GM12892 (cell line): ENCODE data around the gene NLRP13.

ENCODE experiments used
- POLR2A ChIP-seq: IDR thresholded peaks from 2 replicates; pipeline ENCODE4 v1.6.1; 2011; ENCODE audit warnings: low read depth, low read length, control low read depth
- POLR2AphosphoS5 ChIP-seq: IDR thresholded peaks from 2 replicates; pipeline ENCODE4 v1.6.1; 2011; ENCODE audit warnings: low read depth, low read length, control low read depth

DNA sequence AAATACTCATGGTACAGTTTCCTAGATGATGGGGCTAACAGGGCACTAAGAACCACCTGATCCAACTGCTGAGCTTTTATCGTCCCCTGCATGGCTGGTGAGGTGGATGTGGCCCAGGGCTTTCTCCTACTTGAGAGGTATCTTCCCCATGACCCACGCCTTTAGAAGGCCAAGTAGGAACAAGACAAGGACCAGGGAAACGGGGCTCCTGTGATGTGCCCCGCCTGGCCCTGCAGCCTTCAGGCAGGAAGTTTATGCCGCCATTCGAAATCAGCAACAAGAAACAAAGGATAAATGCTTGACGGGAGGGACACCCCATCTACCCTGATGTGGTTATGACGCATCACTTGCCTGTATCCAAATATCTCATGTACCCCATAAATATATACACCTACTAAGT is 4.1 kb downstream of the NLRP13 start:
- TF ChIP-seq POLR2AphosphoS5 (no peak), POLR2A (no peak)
